SK-N-SH treated with all-trans-retinoic acid at 6 μM for 48 hours (cell line): ENCODE measurements around the gene CCDC159.

Source experiments
- SNAI2 ChIP-seq: fragments of 250-450 bp; sonication (Bioruptor Pico); IDR thresholded peaks from 2 replicates; pipeline ENCODE4 v1.5.0; 2020; ENCODE audit warnings: mild to moderate bottlenecking, moderate library complexity
- ZC3H10 ChIP-seq: fragments of 250-450 bp; sonication (Bioruptor Pico); IDR thresholded peaks from 2 replicates; pipeline ENCODE4 v1.5.1; 2021; ENCODE audit warnings: mild to moderate bottlenecking, moderate library complexity
- TF ChIP-seq, protein P1 (sequence below): fragments of 250-450 bp; sonication (Bioruptor Pico); IDR thresholded peaks from 2 replicates; pipeline ENCODE4 v1.5.0; 2020; ENCODE audit warnings: mild to moderate bottlenecking, moderate library complexity
- TF ChIP-seq, protein P2 (sequence below): fragments of 250-450 bp; sonication (Bioruptor Pico); IDR thresholded peaks from 2 replicates; pipeline ENCODE4 v1.5.1; 2020; ENCODE audit warnings: low read depth, mild to moderate bottlenecking, moderate library complexity

DNA sequence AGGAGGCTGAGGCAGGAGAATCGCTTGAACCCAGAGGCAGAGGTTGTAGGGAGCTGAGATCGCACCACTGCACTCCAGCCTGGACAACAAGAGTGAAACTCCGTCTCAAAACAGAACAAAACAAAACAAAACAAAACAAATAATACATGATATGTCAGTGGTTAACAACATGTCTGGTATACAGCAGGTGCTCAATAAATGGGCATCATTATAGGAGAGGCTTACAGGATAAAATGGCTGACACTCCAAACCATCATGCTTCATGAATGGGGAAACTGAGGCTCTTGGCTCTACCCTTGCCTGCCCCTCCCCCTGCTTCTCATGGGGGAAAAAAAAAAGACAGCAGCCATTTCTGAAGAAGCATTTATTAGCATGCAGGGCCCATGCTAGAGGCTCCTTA, 3.9 kb upstream of the CCDC159 start:
- TF ChIP-seq SNAI2 (CRISPR knock-in tag) (no peak), ZC3H10 (CRISPR knock-in tag) (no peak)
- TF ChIP-seq, protein P1, sequence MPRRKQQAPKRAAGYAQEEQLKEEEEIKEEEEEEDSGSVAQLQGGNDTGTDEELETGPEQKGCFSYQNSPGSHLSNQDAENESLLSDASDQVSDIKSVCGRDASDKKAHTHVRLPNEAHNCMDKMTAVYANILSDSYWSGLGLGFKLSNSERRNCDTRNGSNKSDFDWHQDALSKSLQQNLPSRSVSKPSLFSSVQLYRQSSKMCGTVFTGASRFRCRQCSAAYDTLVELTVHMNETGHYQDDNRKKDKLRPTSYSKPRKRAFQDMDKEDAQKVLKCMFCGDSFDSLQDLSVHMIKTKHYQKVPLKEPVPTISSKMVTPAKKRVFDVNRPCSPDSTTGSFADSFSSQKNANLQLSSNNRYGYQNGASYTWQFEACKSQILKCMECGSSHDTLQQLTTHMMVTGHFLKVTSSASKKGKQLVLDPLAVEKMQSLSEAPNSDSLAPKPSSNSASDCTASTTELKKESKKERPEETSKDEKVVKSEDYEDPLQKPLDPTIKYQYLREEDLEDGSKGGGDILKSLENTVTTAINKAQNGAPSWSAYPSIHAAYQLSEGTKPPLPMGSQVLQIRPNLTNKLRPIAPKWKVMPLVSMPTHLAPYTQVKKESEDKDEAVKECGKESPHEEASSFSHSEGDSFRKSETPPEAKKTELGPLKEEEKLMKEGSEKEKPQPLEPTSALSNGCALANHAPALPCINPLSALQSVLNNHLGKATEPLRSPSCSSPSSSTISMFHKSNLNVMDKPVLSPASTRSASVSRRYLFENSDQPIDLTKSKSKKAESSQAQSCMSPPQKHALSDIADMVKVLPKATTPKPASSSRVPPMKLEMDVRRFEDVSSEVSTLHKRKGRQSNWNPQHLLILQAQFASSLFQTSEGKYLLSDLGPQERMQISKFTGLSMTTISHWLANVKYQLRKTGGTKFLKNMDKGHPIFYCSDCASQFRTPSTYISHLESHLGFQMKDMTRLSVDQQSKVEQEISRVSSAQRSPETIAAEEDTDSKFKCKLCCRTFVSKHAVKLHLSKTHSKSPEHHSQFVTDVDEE (CRISPR knock-in tag), result no peak
- TF ChIP-seq, protein P2, sequence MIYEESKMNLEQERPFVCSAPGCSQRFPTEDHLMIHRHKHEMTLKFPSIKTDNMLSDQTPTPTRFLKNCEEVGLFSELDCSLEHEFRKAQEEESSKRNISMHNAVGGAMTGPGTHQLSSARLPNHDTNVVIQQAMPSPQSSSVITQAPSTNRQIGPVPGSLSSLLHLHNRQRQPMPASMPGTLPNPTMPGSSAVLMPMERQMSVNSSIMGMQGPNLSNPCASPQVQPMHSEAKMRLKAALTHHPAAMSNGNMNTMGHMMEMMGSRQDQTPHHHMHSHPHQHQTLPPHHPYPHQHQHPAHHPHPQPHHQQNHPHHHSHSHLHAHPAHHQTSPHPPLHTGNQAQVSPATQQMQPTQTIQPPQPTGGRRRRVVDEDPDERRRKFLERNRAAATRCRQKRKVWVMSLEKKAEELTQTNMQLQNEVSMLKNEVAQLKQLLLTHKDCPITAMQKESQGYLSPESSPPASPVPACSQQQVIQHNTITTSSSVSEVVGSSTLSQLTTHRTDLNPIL (CRISPR knock-in tag), result no peak
